HL-60/S4 treated with retinoic acid at 250 ng/mL for 4 days and 3 days (cell line): Measurements from ENCODE around the gene ZNF575.
"Not testable (repeated sequence)": the region's sequence is repeated elsewhere in the genome, so short reads cannot be mapped to it uniquely, and the experiment has no call there.

Experiments used
- in situ Hi-C: fragments of 300-500 bp; cut with MboI; formaldehyde crosslinking; loops from 2 replicates; pipeline ENCODE4 v1.7.0; 2022; ENCODE audit warnings: low sequenced_read_pairs

Gene ZNF575

GRCh38 chr19:43510713-43511112 is 22.3 kb upstream of the ZNF575 start:
- in situ Hi-C loops: no loop called here

- in situ Hi-C loops: no loop called here
Observed at GRCh38 chr19:43511324-43511723, 21.7 kb upstream of the ZNF575 start.

- in situ Hi-C loops: not testable (repeated sequence)
Observed at GRCh38 chr19:43512399-43512798, 20.6 kb upstream of the ZNF575 start.

DNA sequence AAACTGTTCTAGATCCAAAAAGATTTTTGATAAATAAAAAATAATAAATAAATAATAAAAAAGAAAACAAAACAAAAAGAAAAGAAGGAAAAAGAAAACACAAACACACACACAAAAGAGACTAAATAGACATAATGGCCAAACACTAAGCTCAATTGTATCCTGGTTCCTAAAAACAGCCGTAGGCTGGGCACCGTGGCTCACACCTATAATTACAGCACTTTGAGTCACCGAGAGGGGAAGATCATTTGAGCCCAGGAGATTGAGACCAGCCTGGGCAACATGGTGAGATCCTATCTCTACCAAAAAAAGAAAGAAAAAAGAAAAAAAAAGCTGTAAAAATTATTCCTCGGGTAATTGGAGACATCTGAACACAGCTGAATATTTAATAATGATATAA is 14.9 kb upstream of the ZNF575 start:
- in situ Hi-C loops: no loop called here

DNA sequence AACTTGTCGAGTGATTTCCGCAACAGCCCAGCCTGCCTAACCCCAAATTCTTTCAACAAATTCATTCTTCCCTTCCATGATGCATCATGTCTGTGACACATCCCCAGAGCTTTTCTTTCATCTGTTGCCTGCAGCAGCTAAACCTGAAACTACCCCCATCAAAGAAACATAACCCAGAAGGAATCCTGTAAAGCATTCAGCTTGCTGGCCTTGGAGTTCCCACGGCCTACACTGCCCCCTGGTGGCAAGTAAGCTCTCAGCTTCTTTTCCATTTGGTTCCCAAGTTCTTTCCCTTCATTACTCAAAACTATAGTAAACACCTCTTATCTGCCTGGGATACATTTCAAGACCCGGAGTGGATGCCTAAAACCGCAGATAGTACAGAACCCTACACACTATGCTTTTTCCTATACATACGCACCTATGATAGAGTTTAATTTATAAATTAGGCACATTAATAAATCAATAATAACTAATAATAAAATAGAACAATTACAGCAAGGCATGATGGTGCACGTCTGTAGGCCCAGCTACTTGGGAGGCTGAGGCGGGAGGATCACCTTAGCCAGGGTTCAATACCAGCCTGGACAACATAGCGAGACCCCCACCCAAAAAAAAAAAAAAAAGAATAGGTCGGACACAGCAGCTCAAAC is 13.4 kb upstream of the ZNF575 start:
- in situ Hi-C loops: loop anchor here (5.0 kb wide), 1 partner anchor 72 kb away; no protein-coding TSS in a partner anchor

DNA sequence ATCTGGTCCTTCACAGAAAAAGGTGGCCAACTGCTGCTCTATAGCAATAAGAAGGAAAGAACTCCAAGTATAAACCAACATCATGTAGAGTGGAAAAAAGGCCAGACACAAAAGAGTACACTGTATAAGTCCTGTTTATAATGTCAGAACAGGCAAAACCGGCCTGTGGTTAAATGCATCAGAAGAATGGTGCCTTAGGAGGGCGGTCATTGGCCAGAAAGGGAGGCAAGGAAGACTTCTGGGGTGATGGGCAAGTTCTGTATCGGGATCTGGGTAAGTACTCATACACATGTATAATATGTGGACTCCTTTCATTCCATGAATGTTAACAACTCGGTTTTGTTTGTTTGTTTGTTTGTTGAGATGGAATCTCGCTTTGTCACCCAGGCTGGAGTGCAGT is 10.1 kb upstream of the ZNF575 start:
- in situ Hi-C loops: loop anchor here (5.0 kb wide), 1 partner anchor 76 kb away; no protein-coding TSS in a partner anchor

GRCh38 chr19:43523696-43524095 is 9.3 kb upstream of the ZNF575 start:
- in situ Hi-C loops: loop anchor here (5.0 kb wide), 1 partner anchor 76 kb away; no protein-coding TSS in a partner anchor

GRCh38 chr19:43524922-43525835 is 7.8 kb upstream of the ZNF575 start:
- in situ Hi-C loops: loop anchor here (5.0 kb wide), 1 partner anchor 78 kb away; no protein-coding TSS in a partner anchor

- in situ Hi-C loops: no loop called here
Observed at GRCh38 chr19:43525836-43526771, 6.9 kb upstream of the ZNF575 start.

- in situ Hi-C loops: no loop called here
Observed at GRCh38 chr19:43526884-43527859, 5.8 kb upstream of the ZNF575 start, which contains the start of gene ETHE1. ETHE1 (minus strand) TSS chr19:43527201; CDS start chr19:43527177, 24 bp downstream.

- in situ Hi-C loops: no loop called here
Observed at GRCh38 chr19:43527860-43528622, 4.9 kb upstream of the ZNF575 start.

GRCh38 chr19:43532571-43532961 is 422 bp upstream of the ZNF575 start:
- in situ Hi-C loops: no loop called here

DNA sequence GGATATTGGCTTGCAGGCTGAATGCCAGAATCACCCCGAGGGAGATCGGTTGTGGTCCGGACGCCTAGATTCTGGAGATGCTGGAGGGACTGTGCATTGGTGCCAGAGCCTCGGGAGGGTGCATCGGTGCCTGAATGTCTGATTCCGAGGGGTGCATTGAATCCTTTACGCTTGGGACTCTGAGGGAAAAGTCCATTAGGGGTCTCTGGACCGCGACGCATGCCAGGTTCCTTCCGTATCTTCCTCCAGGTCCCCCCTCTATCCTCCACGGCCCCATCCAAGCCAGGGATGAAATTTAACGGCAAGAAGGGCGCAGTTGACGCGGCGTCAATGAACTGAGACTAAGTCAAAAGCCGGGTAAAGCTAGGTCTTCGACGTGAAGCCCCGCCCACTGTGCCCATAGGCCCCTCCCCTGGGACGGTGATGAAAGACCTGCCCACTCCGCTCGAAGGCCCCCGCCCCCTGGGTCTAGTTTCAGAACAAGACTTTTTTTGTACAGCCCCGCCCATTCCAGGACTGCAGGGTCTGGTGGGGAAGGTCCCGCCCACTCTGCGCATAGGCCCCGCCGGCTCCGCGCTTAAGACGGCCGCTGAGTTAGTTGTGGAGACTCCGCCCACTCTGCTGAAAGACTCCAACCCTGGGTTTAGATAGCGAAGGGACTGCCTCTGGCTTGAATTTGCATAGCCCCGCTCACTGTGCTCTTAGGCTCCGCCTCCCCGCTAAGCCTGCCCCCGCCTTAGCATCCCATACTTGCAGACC is 737 bp downstream of the ZNF575 start:
- in situ Hi-C loops: no loop called here

- in situ Hi-C loops: no loop called here
Observed at GRCh38 chr19:43534305-43534815, 1.4 kb downstream of the ZNF575 start.

- in situ Hi-C loops: no loop called here
Observed at GRCh38 chr19:43534816-43535761, 2.1 kb downstream of the ZNF575 start.

DNA sequence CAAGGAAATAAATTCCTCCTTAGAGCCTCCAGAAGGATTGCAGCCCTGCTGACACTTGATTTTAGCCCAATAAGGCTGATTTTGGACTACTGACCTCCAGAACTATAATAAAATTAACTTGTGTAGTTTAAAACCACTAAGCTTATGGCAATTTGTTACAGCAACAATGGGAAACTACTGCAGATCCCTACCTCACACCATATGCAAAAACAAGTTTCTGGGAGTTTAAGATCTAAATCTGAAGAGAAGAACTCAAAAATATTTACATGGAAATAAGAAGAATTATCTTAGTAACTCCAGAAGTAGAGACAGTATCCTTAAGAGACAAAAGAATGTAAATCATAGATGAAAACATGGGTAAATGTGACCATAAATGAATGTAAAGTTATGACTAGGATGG is 5.9 kb downstream of the ZNF575 start:
- in situ Hi-C loops: no loop called here

DNA sequence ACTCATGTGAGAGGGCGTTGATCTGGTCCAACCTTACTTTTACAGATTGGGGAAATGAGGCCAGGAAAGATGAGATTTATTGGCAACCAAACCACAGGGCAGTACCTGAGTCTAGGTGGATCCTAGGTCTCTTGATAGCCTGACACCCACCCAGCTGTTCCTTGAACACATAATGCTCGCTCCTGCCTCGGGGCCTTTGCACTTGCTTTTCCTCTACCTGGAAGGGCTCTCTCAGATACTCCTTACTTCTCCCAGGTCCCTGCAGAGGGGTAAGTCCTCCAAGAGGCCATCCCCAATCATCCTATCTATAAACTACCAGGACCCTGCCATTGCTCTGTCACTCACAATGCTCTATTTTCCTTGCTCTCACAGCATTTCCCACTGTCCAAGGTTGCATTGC is 7.4 kb downstream of the ZNF575 start:
- in situ Hi-C loops: no loop called here
